Stimulated activated naive CD8-positive, alpha-beta T cell treated with anti-CD3 and anti-CD28 coated beads, Interleukin-15, amount 100 ng/mL, for 72 hours (primary cell): ENCODE data around the gene FAM3C.
"Not testable (repeated sequence)": the region's sequence is repeated elsewhere in the genome, so short reads cannot be mapped to it uniquely, and the experiment has no call there.

ENCODE experiments used
- ATAC-seq: fragments of 150-1000 bp; cut with Tn5 transposase; 2 replicates; pipeline ENCODE4 v1.10.0; 2021; ENCODE audit warnings: mild to moderate bottlenecking, moderate library complexity
- DNase-seq, 2 donors: peaks; one replicate each; pipeline ENCODE4 v3.0.0; 2021 to 2022
- H3K27ac Mint-ChIP-seq, 2 donors: one replicate each; pipeline ENCODE4 v1.8.0; 2022; ENCODE audit warnings: mild to moderate bottlenecking in 2 of 2, mixed read lengths in 2 of 2, moderate library complexity in 2 of 2
- H3K27me3 Mint-ChIP-seq: one replicate; pipeline ENCODE4 v1.8.0; 2022; ENCODE audit warnings: mixed read lengths
- H3K4me1 Mint-ChIP-seq: one replicate; pipeline ENCODE4 v1.8.0; 2022; ENCODE audit warnings: mild to moderate bottlenecking, mixed read lengths
- H3K4me3 Mint-ChIP-seq, 2 donors: one replicate each; pipeline ENCODE4 v1.8.0; 2022; ENCODE audit warnings: mild to moderate bottlenecking in 2 of 2, mixed read lengths in 2 of 2, moderate library complexity in 1 of 2
- H3K9me3 Mint-ChIP-seq, 2 donors: one replicate each; pipeline ENCODE4 v1.8.0; 2022; ENCODE audit warnings: mixed read lengths in 2 of 2

Gene FAM3C

GRCh38 chr7:121395961-121396757, at the start of gene FAM3C:
TSS of gene FAM3C (minus strand) at chr7:121396308. CDS start at chr7:121382969, 13,339 bp downstream.
- no peaks in the 10 kb centered on the region for H3K27me3 Mint-ChIP-seq
- DNase-seq (peak; percentile 88), ATAC-seq (peak; percentile 88)
- H3K4me3 Mint-ChIP-seq, result peak within 1 kb of the TSS; percentile 87 to 90
- H3K4me1 Mint-ChIP-seq, result peaks cover 37% of the 10 kb centered on the region
- no peaks in the 10 kb centered on the region for H3K9me3 Mint-ChIP-seq
- H3K27ac Mint-ChIP-seq, result peak within 1 kb of the TSS; percentile 97 to 98

GRCh38 chr7:121442845-121443244, 46.7 kb upstream of the FAM3C start:
- peaks cover 19% of the 10 kb centered on the region for H3K4me1 Mint-ChIP-seq
- peak in 1 of 2 donors; percentile 20 for DNase-seq

GRCh38 chr7:121440857-121441503, 44.9 kb upstream of the FAM3C start:
- DNase-seq (no peak), ATAC-seq (no peak)
- H3K27ac Mint-ChIP-seq, result peak overlapping the region; percentile 59 to 94
- peaks cover 0 to 6% of the 10 kb centered on the region in 2 donors for H3K9me3 Mint-ChIP-seq
- no peaks in the 10 kb centered on the region for H3K27me3 Mint-ChIP-seq
- H3K4me3 Mint-ChIP-seq, result peak overlapping the region; percentile 45 to 67
- H3K4me1 Mint-ChIP-seq, result peaks cover 22% of the 10 kb centered on the region

More at GRCh38 chr7:121442845-121443244, 46.7 kb upstream of the FAM3C start:
- no peak overlapping the region for H3K27ac Mint-ChIP-seq
- no peak overlapping the region for H3K4me3 Mint-ChIP-seq
- peak; percentile 89 for ATAC-seq
- peaks cover 0 to 6% of the 10 kb centered on the region in 2 donors for H3K9me3 Mint-ChIP-seq
- no peaks in the 10 kb centered on the region for H3K27me3 Mint-ChIP-seq

- not testable (repeated sequence) for H3K9me3 Mint-ChIP-seq, H3K27me3 Mint-ChIP-seq
- DNase-seq (peak; percentile 60 to 69), ATAC-seq (peak; percentile 63)
- Mint-ChIP-seq H3K4me3 (peak overlapping the region; percentile 57 to 71), H3K27ac (peak overlapping the region; percentile 5 to 17), H3K4me1 (peaks cover 22% of the 10 kb centered on the region)
Observed at GRCh38 chr7:121438043-121438955, 42.2 kb upstream of the FAM3C start.

GRCh38 chr7:121437470-121437869, 41.4 kb upstream of the FAM3C start:
- ATAC-seq (no peak), DNase-seq (no peak)
- H3K4me3 Mint-ChIP-seq, result no peak overlapping the region
- H3K27ac Mint-ChIP-seq, result no peak overlapping the region
- H3K27me3 Mint-ChIP-seq, result no peaks in the 10 kb centered on the region
- peaks cover 22% of the 10 kb centered on the region for H3K4me1 Mint-ChIP-seq
- peaks cover 0 to 6% of the 10 kb centered on the region in 2 donors for H3K9me3 Mint-ChIP-seq

- DNase-seq (no peak), ATAC-seq (no peak)
- no peak overlapping the region for H3K27ac Mint-ChIP-seq
- H3K27me3 Mint-ChIP-seq, result no peaks in the 10 kb centered on the region
- no peak overlapping the region for H3K4me3 Mint-ChIP-seq
- peaks cover 0 to 6% of the 10 kb centered on the region in 2 donors for H3K9me3 Mint-ChIP-seq
- H3K4me1 Mint-ChIP-seq, result peaks cover 20% of the 10 kb centered on the region
Observed at GRCh38 chr7:121436688-121437087, 40.6 kb upstream of the FAM3C start.

GRCh38 chr7:121436136-121436535, 40.0 kb upstream of the FAM3C start:
- ATAC-seq, result no peak
- Mint-ChIP-seq H3K4me1 (peaks cover 15% of the 10 kb centered on the region), H3K9me3 (peaks cover 0 to under 1% of the 10 kb centered on the region in 2 donors), H3K4me3 (no peak overlapping the region), H3K27me3 (no peaks in the 10 kb centered on the region), H3K27ac (no peak overlapping the region)
- DNase-seq, result no peak

- DNase-seq, result no peak
- Mint-ChIP-seq H3K4me1 (peaks cover 12% of the 10 kb centered on the region), H3K9me3 (no peaks in the 10 kb centered on the region), H3K27ac (no peak overlapping the region), H3K27me3 (no peaks in the 10 kb centered on the region), H3K4me3 (no peak overlapping the region)
- ATAC-seq, result no peak
Observed at GRCh38 chr7:121433775-121434174, 37.7 kb upstream of the FAM3C start.

- not testable (repeated sequence) for H3K27ac Mint-ChIP-seq, H3K4me1 Mint-ChIP-seq, DNase-seq, ATAC-seq, H3K9me3 Mint-ChIP-seq, H3K4me3 Mint-ChIP-seq, H3K27me3 Mint-ChIP-seq
Observed at GRCh38 chr7:121432486-121432885, 36.4 kb upstream of the FAM3C start.

- Mint-ChIP-seq H3K27ac (peak overlapping the region in 1 of 2 donors; percentile 41), H3K9me3 (no peaks in the 10 kb centered on the region), H3K27me3 (no peaks in the 10 kb centered on the region), H3K4me3 (no peak overlapping the region), H3K4me1 (no peaks in the 10 kb centered on the region)
- no peak for DNase-seq
- no peak for ATAC-seq
Observed at GRCh38 chr7:121431996-121432395, 35.9 kb upstream of the FAM3C start.

GRCh38 chr7:121431389-121431995, 35.4 kb upstream of the FAM3C start:
- no peaks in the 10 kb centered on the region for H3K27me3 Mint-ChIP-seq
- no peak for ATAC-seq
- H3K4me3 Mint-ChIP-seq, result no peak overlapping the region
- no peaks in the 10 kb centered on the region for H3K4me1 Mint-ChIP-seq
- no peak for DNase-seq
- H3K27ac Mint-ChIP-seq, result no peak overlapping the region
- no peaks in the 10 kb centered on the region for H3K9me3 Mint-ChIP-seq

GRCh38 chr7:121430558-121430957, 34.5 kb upstream of the FAM3C start:
- Mint-ChIP-seq H3K4me3 (no peak overlapping the region), H3K9me3 (no peaks in the 10 kb centered on the region), H3K4me1 (no peaks in the 10 kb centered on the region), H3K27me3 (no peaks in the 10 kb centered on the region), H3K27ac (no peak overlapping the region)
- ATAC-seq, result no peak
- DNase-seq, result no peak

- ATAC-seq (no peak), DNase-seq (no peak)
- Mint-ChIP-seq H3K4me1 (no peaks in the 10 kb centered on the region), H3K4me3 (no peak overlapping the region), H3K9me3 (no peaks in the 10 kb centered on the region), H3K27me3 (peaks cover 1% of the 10 kb centered on the region), H3K27ac (no peak overlapping the region)
Observed at GRCh38 chr7:121429798-121430197, 33.7 kb upstream of the FAM3C start.

- Mint-ChIP-seq H3K4me1 (no peaks in the 10 kb centered on the region), H3K4me3 (no peak overlapping the region), H3K27me3 (peaks cover 10% of the 10 kb centered on the region), H3K9me3 (no peaks in the 10 kb centered on the region), H3K27ac (no peak overlapping the region)
- no peak for DNase-seq
- ATAC-seq, result no peak
Observed at GRCh38 chr7:121428855-121429489, 32.9 kb upstream of the FAM3C start.

GRCh38 chr7:121421743-121422142, 25.6 kb upstream of the FAM3C start:
- H3K4me3 Mint-ChIP-seq, H3K4me1 Mint-ChIP-seq, ATAC-seq: not testable (repeated sequence)

More at GRCh38 chr7:121421743-121422142, 25.6 kb upstream of the FAM3C start:
- H3K27ac Mint-ChIP-seq, H3K9me3 Mint-ChIP-seq, DNase-seq: not testable (repeated sequence)
- peaks cover 12% of the 10 kb centered on the region for H3K27me3 Mint-ChIP-seq
